Esophagus squamous epithelium (tissue), 4 donors: ENCODE measurements around the gene MAP2K5.

Experiments used
- CTCF ChIP-seq, 6 experiments: fragments of 450-650 bp in 4 of 6; fragments of 200-600 bp in 2 of 6; sonication (generic) in 2 of 6; IDR thresholded peaks; one replicate each; pipeline ENCODE4 v1.5.1; 2016 to 2019; ENCODE audit warnings: antibody characterized with exemption in 6 of 6, mild to moderate bottlenecking in 4 of 6, moderate library complexity in 4 of 6
- POLR2A ChIP-seq, 4 donors: fragments of 450-650 bp; IDR thresholded peaks; one replicate each; pipeline ENCODE4 v1.6.1; 2017; ENCODE audit warnings: antibody characterized with exemption in 4 of 4, mild to moderate bottlenecking in 4 of 4, moderate library complexity in 3 of 4

- TF ChIP-seq CTCF (IDR thresholded peaks at IDR 0.05) (no peak), POLR2A (IDR thresholded peaks at IDR 0.05) (no peak)
These were observed 297.0 kb downstream of the MAP2K5 start for GRCh38 chr15:67839499-67839928.
